DND-41 (cell line): ENCODE data around the gene TRIM68.

Source experiments
- ATAC-seq: fragments of 200-7000 bp; cut with Tn5 transposase; 3 replicates; pipeline ENCODE4 v1.9.1; 2021; ENCODE audit warnings: low read depth; ENCODE audit not compliant: insufficient read depth
- DNase-seq: peaks from one replicate; pipeline ENCODE4 v3.0.0-alpha.2; 2020
- H2AFZ ChIP-seq: 2 replicates; pipeline ENCODE4 v1.6.0; 2012; ENCODE audit warnings: low read depth, low read length
- H3K27ac ChIP-seq: 2 replicates; pipeline ENCODE4 v1.5.1; 2012; ENCODE audit warnings: low read length, inconsistent platforms
- H3K27me3 ChIP-seq: fragments of 200-600 bp; sonication (generic); 2 replicates; pipeline ENCODE4 v1.6.0; 2012; ENCODE audit warnings: low read length, mild to moderate bottlenecking, inconsistent platforms; ENCODE audit not compliant: insufficient read depth, poor library complexity
- H3K36me3 ChIP-seq: 2 replicates; pipeline ENCODE4 v1.5.1; 2012; ENCODE audit warnings: low read length, inconsistent platforms; ENCODE audit not compliant: insufficient read depth
- H3K4me1 ChIP-seq: 2 replicates; pipeline ENCODE4 v1.5.1; 2012; ENCODE audit warnings: mild to moderate bottlenecking, low read length; ENCODE audit not compliant: insufficient read depth
- H3K4me2 ChIP-seq: 2 replicates; pipeline ENCODE4 v1.6.0; 2012; ENCODE audit warnings: mild to moderate bottlenecking, moderate library complexity, low read length, inconsistent platforms; ENCODE audit not compliant: insufficient read depth
- H3K4me3 ChIP-seq, 2 experiments: fragments of 200-600 bp in 1 of 2; shearing (Covaris generic) in 1 of 2; 2 replicates each; pipeline ENCODE4 v1.5.1; 2012 to 2016; ENCODE audit warnings: inconsistent platforms in 2 of 2, low read length in 2 of 2, mild to moderate bottlenecking in 2 of 2, low read depth in 1 of 2, moderate library complexity in 1 of 2
- H3K79me2 ChIP-seq: 2 replicates; pipeline ENCODE4 v1.6.0; 2012; ENCODE audit warnings: low read length, inconsistent platforms; ENCODE audit not compliant: insufficient read depth
- H3K9ac ChIP-seq: 2 replicates; pipeline ENCODE4 v1.6.0; 2012; ENCODE audit warnings: low read depth, mild to moderate bottlenecking, inconsistent platforms, low read length, moderate library complexity
- H3K9me3 ChIP-seq: 2 replicates; pipeline ENCODE4 v1.5.1; 2012; ENCODE audit warnings: low read length, moderate library complexity, mild to moderate bottlenecking, inconsistent platforms; ENCODE audit not compliant: insufficient read depth, severe bottlenecking
- H4K20me1 ChIP-seq: 2 replicates; pipeline ENCODE4 v1.6.0; 2012; ENCODE audit warnings: low read length; ENCODE audit not compliant: insufficient read depth
- CTCF ChIP-seq: IDR thresholded peaks from 2 replicates; pipeline ENCODE4 v1.5.1; 2012; ENCODE audit warnings: borderline replicate concordance, low read length, moderate library complexity, mild to moderate bottlenecking; ENCODE audit not compliant: poor library complexity, severe bottlenecking; ENCODE audit errors: extremely low read depth
- EZH2 ChIP-seq: IDR thresholded peaks from 3 replicates; pipeline ENCODE4 v1.6.1; 2012; ENCODE audit warnings: borderline replicate concordance, low read depth, mild to moderate bottlenecking, moderate library complexity, low read length, inconsistent platforms; ENCODE audit not compliant: severe bottlenecking

Gene TRIM68

GRCh38 chr11:4607781-4608666, at the start of gene TRIM68:
Gene TRIM68 (minus strand): TSS chr11:4608231. CDS start chr11:4605504, 2,727 bp downstream.
- TF ChIP-seq EZH2 (no peak), CTCF (no peak)
- Histone ChIP-seq H3K9me3 (no peaks in the 10 kb centered on the region), H4K20me1 (no peaks in the 10 kb centered on the region), H3K36me3 (peaks cover 24% of the 10 kb centered on the region), H3K27me3 (no peaks in the 10 kb centered on the region), H3K4me1 (peaks cover 29% of the 10 kb centered on the region), H2AFZ (peak within 1 kb of the TSS; percentile 95), H3K27ac (peak within 1 kb of the TSS; percentile 81), H3K4me2 (peak within 1 kb of the TSS; percentile 80), H3K4me3 (peak within 1 kb of the TSS; percentile 51 to 70), H3K79me2 (peaks cover 13% of the 10 kb centered on the region), H3K9ac (peak within 1 kb of the TSS; percentile 83)
- DNase-seq (peak; percentile 97), ATAC-seq (peak; percentile 100)

GRCh38 chr11:4654635-4655369, 46.8 kb upstream of the TRIM68 start:
- Histone ChIP-seq H3K27ac (no peak overlapping the region), H3K9me3 (no peaks in the 10 kb centered on the region), H3K36me3 (no peaks in the 10 kb centered on the region), H4K20me1 (no peaks in the 10 kb centered on the region), H3K79me2 (no peaks in the 10 kb centered on the region), H2AFZ (no peak overlapping the region), H3K27me3 (peaks cover 4% of the 10 kb centered on the region), H3K4me3 (no peak overlapping the region), H3K4me2 (no peak overlapping the region), H3K4me1 (no peaks in the 10 kb centered on the region), H3K9ac (no peak overlapping the region)
- no peak for TF ChIP-seq EZH2
- no peak for TF ChIP-seq CTCF
- ATAC-seq (no peak), DNase-seq (no peak)

GRCh38 chr11:4647766-4648165, 39.7 kb upstream of the TRIM68 start:
- TF ChIP-seq EZH2 (no peak), CTCF (no peak)
- no peak overlapping the region for H3K4me3 ChIP-seq
- H2AFZ ChIP-seq: no peak overlapping the region
- no peaks in the 10 kb centered on the region for H3K36me3 ChIP-seq
- H3K27me3 ChIP-seq: peaks cover 11% of the 10 kb centered on the region
- no peak overlapping the region for H3K9ac ChIP-seq
- H4K20me1 ChIP-seq: no peaks in the 10 kb centered on the region
- ATAC-seq: no peak
- H3K27ac ChIP-seq: no peak overlapping the region
- H3K4me2 ChIP-seq: no peak overlapping the region
- no peaks in the 10 kb centered on the region for H3K9me3 ChIP-seq
- no peaks in the 10 kb centered on the region for H3K4me1 ChIP-seq
- H3K79me2 ChIP-seq: no peaks in the 10 kb centered on the region
- DNase-seq: no peak
